Left colon (tissue), 2 donors: ENCODE measurements around the gene BEND3. TPM values are rescaled to one million over a fixed set of nuclear protein-coding genes. Genes with fewer than 3 reads are reported as not detected.
"Not testable (repeated sequence)": the region's sequence is repeated elsewhere in the genome, so short reads cannot be mapped to it uniquely, and the experiment has no call there.

Experiments used
- ATAC-seq: fragments of 200-7000 bp; cut with Tn5 transposase; one replicate; pipeline ENCODE4 v1.9.1; 2020; ENCODE audit warnings: mild to moderate bottlenecking, moderate library complexity
- DNase-seq, 2 donors: peaks; one replicate each; pipeline ENCODE4 v3.0.0-alpha.2; 2020
- intact Hi-C, 2 donors: fragments of 100-400 bp; cut with DNase I in 1 of 2; cut with micrococcal nuclease in 1 of 2; formaldehyde crosslinking; loops; one replicate each; pipeline versions ENCODE4 v1.11.2 to v1.14.0; 2022; cut with DNase I, micrococcal nuclease
- total RNA-seq, 2 donors: library from RNA; stranded (reverse); fragmentation: NEBNext Ultra II Directional; extraction: Animal tissue kit (Norgen Biotek cat#: 25700); gene quantifications; one replicate each; pipeline ENCODE4 v1.2.1, GENCODE V29; 2021
- donor health status: DM: no; HTN: no; CAD: no.
- donor health status: DM: yes; HTN: yes; CAD: no.

BEND3 gene
- total RNA-seq, 2 donors from 2014 or later = 5.6 to 8.3 TPM

DNA sequence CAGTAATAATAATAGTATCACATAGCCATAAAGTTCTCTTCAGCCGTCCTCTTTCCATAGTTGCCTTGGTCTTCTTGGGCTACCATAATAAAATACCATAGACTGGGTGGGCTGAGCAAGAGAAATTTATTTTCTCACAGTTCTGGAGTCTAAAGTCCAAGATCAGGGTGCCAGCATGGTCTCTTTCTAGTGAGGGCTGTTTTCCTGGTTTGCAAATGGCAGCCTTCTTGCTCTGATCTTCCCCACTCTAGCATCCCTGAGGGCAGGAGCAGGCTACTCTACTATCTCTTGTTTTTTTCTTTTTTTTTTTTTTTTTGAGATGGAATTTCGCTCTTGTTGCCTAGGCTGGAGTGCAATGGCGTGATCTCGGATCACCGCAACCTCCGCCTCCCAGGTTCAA is 8.2 kb upstream of the BEND3 start:
- ATAC-seq (no peak), DNase-seq (no peak)

DNA sequence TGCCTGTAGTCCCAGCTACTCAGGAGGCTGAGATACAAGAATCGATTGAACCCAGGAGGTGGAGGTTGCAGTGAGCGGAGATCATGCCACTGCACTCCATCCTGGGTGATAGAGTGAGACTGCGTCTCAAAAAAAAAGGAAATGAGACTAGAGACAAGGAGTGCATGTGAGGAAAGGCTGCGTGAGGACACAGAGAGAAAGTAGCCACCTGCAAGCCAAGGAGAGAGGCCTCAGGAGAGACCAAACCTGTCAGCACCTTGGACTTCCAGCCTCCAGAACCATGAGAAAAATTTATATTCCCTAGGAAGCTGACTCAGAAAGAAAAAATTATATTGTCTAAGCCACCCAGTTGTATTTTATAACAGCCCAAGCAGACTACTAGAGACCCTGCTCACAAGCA is 7.4 kb upstream of the BEND3 start:
- intact Hi-C loops = no loop called here
- ATAC-seq (no peak), DNase-seq (no peak)

More for the DNA sequence above, 8.2 kb upstream of the BEND3 start:
- intact Hi-C loops = no loop called here

- intact Hi-C loops = no loop called here
- DNase-seq (no peak), ATAC-seq (no peak)
Observed at GRCh38 chr6:107121964-107122495, 6.7 kb upstream of the BEND3 start.

DNA sequence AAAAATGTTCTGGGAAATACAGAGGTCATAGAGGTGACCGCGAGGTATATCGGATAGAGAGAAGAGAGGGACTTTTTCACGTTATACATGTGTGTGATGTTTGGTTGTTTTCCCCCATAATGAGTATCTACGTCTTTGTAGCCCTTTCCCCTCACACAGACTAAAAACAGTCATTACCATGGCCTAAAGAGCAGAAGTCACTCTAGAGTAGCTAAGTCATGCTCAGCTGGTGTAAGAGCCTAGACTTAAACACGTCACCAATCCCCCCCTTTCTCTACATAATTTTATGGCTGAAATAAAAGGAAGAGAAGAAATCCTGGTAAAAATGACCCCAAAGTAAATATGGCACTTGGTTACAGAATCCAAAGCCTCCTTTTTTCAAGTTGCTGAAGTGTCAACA is 6.0 kb upstream of the BEND3 start:
- ATAC-seq (no peak), DNase-seq (no peak)
- intact Hi-C loops = no loop called here

- ATAC-seq (no peak), DNase-seq (no peak)
- intact Hi-C loops = no loop called here
Observed at GRCh38 chr6:107120404-107120803, 5.1 kb upstream of the BEND3 start.

DNA sequence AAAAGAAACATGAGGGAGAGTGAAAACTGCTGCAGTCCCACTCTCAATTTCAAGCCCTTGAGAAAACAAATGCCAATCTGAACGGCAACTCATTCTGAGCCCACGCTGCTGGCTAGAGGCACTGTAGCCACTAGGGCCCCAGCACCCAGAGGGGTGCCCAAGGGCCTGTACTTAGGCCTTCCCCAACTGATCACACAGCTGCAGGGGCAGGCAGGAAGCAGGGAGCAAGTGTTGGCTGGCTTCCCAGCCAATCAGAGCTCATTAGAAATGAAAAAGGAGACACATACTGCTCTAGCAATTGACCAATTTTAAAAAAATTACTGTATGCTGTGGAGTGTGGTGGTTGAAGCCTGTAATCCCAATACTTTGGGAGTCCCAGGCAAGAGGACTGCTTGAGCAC is 3.7 kb upstream of the BEND3 start:
- DNase-seq (no peak), ATAC-seq (no peak)
- intact Hi-C loops = no loop called here

- intact Hi-C loops, DNase-seq, ATAC-seq: not testable (repeated sequence)
Observed at GRCh38 chr6:107118540-107118939, 3.2 kb upstream of the BEND3 start.

DNA sequence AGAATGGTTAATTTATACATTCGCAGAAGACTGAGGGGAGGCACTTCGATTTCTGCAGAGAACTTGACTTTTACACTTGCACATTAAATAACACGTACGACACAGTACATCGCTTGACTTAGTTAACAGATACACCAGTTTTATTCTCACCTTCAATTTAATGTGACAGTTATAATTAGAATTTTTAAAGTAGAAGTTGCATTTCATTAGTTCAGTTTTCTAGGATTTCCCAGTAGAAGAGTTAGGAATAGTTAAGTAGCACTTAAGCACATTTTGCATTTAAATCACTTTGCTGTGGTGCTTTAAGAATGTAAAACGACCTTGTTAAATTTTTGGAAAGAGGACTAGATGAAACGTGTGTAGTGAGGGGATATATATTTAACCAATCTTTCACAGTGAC is 1.6 kb upstream of the BEND3 start:
- intact Hi-C loops = no loop called here
- no peak for ATAC-seq
- DNase-seq = no peak

DNA sequence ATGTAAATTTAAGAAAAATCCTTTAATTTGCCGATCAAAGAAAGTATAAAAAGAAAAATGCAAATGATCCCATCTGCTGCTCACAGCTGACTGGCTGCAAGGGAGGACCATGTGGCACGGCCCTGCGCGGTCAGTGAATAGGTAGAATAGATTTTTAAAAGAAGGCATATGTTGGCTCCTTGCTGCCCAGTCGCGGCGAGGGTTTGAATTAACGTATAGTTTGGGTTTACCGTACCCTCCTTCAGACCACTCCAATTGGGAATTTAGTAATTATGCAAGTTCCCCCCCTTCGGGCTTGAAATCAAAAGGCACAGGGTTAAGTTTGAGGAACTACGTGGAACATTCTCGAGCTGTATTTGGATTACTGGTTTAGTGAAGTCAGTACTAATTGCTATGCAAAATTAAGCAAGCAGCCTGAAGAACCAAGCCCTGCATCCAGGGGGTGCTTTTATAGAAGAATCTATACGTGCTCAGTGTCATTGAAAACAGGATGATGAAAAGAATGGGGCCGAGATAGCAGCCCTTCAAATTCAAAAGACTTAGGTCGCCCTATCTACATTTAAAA is 1.1 kb upstream of the BEND3 start:
- ATAC-seq (peak; percentile 63), DNase-seq (peak; percentile 71)
- intact Hi-C loops = no loop called here

DNA sequence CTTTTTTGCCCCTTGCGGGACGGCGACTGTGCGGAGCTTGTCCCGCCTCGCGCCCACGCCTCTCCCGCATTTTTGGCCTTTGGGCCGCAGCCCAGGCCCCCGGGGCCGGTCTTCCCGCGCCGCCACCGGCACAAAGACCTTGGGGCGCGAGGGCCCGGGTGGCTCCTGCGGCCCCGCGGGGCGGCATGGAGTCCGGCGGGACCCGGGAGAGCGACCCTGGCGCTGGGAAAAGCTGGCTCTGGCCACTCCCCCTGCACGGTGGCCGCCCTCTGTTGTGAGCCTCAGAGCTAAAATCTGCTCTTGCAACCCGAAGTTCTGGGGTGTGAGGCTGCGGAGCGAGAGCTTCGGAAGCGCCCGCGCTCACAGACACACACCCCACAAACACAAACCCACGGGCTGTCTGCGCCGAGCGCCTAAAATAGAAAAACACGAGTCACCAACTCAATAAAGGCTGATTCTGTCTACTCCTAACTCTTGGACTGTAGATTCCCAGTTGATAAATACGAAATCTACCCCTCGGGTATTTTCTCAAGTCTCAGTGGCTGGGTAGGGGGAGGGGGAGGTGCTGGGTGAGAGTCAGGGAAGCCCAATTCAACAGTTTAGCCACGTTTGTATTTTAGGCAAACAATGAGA is 496 bp upstream of the BEND3 start:
- ATAC-seq (peak; percentile 53), DNase-seq (peak; percentile 42 to 70)
- intact Hi-C loops = no loop called here

DNA sequence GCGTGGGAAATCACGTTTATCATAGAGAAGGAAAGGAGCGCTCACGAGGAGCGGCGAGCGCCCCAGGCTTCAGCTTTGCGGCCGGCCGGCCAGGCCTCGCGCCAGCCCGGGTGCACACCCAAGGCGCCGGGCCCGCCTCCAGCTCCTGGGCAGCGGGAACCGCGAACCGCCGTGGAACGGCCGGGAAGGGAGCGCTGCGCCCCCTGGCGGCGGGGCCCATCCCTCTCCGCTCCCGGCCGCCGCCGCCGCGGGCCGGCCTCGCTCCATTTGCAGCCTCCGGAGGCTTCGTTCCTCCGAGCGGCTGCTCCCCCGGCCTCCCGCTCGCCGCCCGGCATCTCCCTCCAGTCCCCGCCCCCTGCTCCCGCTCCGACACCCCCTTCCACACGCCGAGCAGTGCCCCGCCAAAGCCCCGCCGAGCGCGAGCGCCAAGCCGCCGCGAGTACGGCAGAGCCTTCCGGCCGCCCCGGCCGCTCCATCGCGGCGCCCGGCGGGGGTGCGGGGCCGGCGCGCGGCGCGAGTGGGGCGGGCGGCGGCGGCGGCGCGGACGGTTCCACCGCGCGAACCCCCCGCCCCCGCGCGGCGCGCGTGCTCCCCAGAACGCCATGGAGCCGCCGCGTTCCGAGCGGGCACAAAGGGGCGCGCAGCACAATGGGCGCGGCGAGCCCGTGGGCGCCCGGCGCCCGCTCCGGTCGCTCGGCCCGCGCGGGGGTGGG is 946 bp downstream of the BEND3 start:
- intact Hi-C loops = no loop called here
- DNase-seq (peak; percentile 79 to 89), ATAC-seq (peak; percentile 83)

GRCh38 chr6:107110200-107110599 is 5.1 kb downstream of the BEND3 start:
- DNase-seq (no peak), ATAC-seq (no peak)
- intact Hi-C loops = no loop called here

- ATAC-seq = no peak
- DNase-seq = no peak
- intact Hi-C loops = no loop called here
Observed at GRCh38 chr6:107108201-107108890, 7.0 kb downstream of the BEND3 start.

GRCh38 chr6:107107791-107108190 is 7.5 kb downstream of the BEND3 start:
- intact Hi-C loops = no loop called here
- ATAC-seq (no peak), DNase-seq (no peak)

DNA sequence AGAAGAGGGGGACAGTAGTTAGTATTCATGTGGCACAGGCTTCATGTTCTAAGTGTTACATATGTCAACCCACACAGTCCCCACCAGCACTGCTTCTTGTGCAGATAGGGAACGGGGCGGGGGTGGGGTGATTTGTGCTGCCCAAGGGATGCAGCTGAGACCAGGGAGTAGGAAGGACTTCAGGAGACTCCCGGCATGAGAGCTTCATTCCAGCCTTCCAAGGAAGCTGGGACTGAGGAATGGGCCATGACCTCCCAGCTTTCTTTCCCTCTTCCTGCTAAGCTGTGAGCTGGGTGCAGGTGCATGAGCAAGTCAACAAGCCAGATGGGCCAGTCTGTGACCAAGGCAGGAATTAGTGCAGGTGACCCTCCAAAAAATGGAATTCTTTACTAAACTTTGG is 9.2 kb downstream of the BEND3 start:
- ATAC-seq (no peak), DNase-seq (no peak)
- intact Hi-C loops = no loop called here

GRCh38 chr6:107105511-107106116 is 9.7 kb downstream of the BEND3 start:
- DNase-seq (no peak), ATAC-seq (peak; percentile 23)
- intact Hi-C loops = no loop called here

GRCh38 chr6:107103082-107103481 is 12.2 kb downstream of the BEND3 start:
- intact Hi-C loops = no loop called here
- DNase-seq = no peak
- no peak for ATAC-seq

- intact Hi-C loops = no loop called here
- ATAC-seq (no peak), DNase-seq (no peak)
Observed at GRCh38 chr6:107102414-107102805, 12.9 kb downstream of the BEND3 start.

GRCh38 chr6:107101686-107102413 is 13.5 kb downstream of the BEND3 start:
- intact Hi-C loops = no loop called here

More at GRCh38 chr6:107101686-107102413, 13.5 kb downstream of the BEND3 start:
- ATAC-seq = no peak
- DNase-seq = no peak
